ENCODE results near the gene HOXB5. TPM values are rescaled to one million over a fixed set of nuclear protein-coding genes. Genes with fewer than 3 reads are reported as not detected.

The HOXB5 gene
- total RNA-seq, 4 donors from 2014 or later = 0.15 to 0.55 TPM; not detected in 2

DNA sequence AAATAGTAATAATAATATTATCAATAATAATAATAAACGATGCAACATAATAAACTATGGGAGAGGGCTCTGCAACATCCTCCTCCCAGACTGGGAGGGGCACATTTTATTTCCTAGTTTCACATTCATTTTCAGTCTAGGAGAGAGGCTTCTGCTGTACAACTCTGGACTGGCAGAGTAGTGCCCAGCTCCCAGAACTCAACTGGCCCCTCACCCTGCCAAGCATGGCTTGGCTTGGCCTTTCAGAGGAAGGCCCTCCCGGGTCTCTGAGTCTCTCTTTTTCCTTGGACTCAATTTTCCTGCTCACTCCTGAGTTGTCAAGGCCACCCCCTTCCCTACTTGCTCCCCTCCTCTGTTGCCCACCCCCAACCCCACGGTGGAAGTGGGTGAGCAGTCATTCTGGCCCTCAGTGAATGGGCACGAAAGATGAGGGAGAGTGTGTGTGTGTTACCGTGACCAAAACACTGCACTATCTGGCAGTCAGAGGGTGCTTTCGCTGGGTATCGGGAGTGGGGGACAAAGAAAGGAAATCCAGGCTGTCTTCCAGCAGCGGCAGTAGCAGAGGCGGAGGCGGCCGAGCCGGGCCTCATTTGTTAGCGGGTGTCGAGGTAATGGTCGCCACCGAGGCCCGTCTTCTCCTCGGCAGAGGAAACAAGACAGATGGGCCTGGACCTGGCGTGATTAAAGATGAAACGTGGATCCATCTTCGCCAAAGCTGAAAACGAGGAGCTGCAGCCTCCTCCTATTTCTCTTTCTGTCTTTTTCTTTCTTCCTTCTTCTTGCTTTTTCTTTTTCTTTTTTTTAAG, 17.7 kb downstream of the HOXB5 start:
- no peak for DNase-seq (ENCODE audit: low spot score in 2 of 2)
- intact Hi-C loops (cut with DNase I; ENCODE audit: low total_unique reads) = no loop called here
- TF ChIP-seq, protein P1, sequence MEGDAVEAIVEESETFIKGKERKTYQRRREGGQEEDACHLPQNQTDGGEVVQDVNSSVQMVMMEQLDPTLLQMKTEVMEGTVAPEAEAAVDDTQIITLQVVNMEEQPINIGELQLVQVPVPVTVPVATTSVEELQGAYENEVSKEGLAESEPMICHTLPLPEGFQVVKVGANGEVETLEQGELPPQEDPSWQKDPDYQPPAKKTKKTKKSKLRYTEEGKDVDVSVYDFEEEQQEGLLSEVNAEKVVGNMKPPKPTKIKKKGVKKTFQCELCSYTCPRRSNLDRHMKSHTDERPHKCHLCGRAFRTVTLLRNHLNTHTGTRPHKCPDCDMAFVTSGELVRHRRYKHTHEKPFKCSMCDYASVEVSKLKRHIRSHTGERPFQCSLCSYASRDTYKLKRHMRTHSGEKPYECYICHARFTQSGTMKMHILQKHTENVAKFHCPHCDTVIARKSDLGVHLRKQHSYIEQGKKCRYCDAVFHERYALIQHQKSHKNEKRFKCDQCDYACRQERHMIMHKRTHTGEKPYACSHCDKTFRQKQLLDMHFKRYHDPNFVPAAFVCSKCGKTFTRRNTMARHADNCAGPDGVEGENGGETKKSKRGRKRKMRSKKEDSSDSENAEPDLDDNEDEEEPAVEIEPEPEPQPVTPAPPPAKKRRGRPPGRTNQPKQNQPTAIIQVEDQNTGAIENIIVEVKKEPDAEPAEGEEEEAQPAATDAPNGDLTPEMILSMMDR (IDR thresholded peaks at IDR 0.05) = no peak
- no peak for TF ChIP-seq POLR2A (IDR thresholded peaks at IDR 0.05)
- H3K4me3 ChIP-seq (ENCODE audit: low read depth, poor library complexity, severe bottlenecking) = no peak overlapping the region
- WGBS, 2 donors = 58 to 67% methylated on average over 22 of the region's 22 CpGs

DNA sequence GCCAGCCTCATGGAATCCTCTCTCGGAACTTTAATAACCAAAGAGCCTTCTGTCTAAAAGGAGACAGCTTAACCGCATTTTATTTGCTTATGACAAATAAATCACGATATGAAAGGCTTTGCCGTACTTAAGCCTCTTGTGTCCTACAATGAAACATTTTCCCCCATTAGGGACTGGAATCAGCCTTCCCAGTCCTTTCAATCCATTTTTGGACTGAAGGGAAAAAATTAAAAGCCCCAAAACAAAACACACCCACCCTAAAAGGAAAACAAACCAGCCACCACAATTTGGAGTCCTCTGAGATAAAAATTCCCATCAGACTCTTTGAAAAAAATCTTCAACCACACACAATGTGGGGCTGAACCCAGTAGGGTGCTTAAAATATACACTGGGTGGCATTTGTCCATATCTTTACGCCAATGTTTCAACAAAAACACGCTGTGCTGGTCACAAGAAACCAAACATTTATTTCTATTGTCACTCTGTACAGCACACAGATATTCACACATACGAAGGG, 18.5 kb downstream of the HOXB5 start:
- no peak for TF ChIP-seq POLR2A (IDR thresholded peaks at IDR 0.05)
- TF ChIP-seq, protein P1 (IDR thresholded peaks at IDR 0.05) = no peak
- WGBS, 2 donors = 73 to 75% methylated on average over 7 of the region's 7 CpGs
- DNase-seq (ENCODE audit: low spot score in 2 of 2) = no peak
- intact Hi-C loops (cut with DNase I; ENCODE audit: low total_unique reads) = no loop called here
- no peak overlapping the region for H3K4me3 ChIP-seq (ENCODE audit: low read depth, poor library complexity, severe bottlenecking)

DNA sequence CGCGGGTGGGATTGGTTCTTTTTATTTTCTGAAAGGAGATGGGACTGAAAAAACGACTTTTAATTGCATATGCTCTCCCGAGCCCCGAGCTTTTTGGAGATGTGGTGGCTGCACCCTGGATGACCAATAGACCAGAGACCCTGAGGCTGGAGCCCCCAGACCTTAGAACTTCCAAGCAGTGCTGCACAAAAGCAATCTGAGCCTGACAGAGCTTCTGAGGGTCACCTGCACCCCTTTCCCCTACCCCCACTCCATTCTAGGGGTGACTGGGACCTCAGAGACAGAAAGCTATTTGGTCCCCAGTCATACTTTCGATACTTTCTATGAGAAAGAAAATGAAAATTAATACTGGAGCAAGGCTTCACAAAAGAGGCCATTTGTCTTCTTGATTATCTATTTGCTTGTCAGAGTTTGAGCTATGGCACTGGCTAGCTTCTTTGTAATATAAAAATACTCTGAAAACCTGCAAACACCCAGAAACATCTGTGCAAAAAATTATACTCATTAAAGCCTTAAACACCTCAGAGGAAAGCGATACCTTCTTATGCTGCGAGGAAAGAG, 19.0 kb downstream of the HOXB5 start:
- H3K4me3 ChIP-seq (ENCODE audit: low read depth, poor library complexity, severe bottlenecking) = no peak overlapping the region
- intact Hi-C loops (cut with DNase I; ENCODE audit: low total_unique reads) = no loop called here
- 78 to 82% methylated on average over 8 of the region's 8 CpGs for WGBS, 2 donors
- no peak for DNase-seq (ENCODE audit: low spot score in 2 of 2)
- TF ChIP-seq POLR2A (IDR thresholded peaks at IDR 0.05) = no peak
- TF ChIP-seq, protein P1 (IDR thresholded peaks at IDR 0.05) = no peak

DNA sequence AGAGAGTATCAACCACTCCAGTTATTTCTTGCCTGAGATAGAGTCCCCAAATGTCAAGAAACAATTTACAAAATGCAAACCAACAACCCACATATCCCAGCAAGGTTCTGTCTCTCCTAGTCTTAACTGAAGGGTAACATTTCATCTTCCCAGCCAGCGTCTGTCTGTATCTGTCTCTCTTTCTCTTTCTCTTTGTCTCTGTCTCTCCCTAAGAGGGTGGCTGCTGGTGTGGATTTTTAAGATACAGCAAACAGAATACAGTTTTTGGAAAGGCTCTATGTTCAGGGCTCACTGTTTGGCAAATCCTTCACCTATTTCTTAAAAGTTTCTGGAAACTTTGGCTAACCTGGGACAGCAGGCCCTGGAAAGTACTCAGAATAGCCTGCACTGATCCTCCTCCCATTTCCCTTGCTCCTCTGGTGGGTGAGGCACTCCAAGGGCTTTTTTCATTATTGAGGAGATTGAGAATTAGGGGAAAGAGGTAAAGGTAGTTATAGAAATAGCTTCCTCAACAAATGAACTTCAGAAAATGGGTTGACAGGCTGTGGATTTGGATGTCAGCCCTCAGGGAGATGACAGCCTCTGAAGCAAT, 21.7 kb downstream of the HOXB5 start:
- intact Hi-C loops (cut with DNase I; ENCODE audit: low total_unique reads) = no loop called here
- TF ChIP-seq, protein P1 (IDR thresholded peaks at IDR 0.05) = no peak
- TF ChIP-seq POLR2A (IDR thresholded peaks at IDR 0.05) = no peak
- no peak for DNase-seq (ENCODE audit: low spot score in 2 of 2)
- H3K4me3 ChIP-seq (ENCODE audit: low read depth, poor library complexity, severe bottlenecking) = no peak overlapping the region
- WGBS, 2 donors = 72 to 84% methylated on average over 1 of the region's 1 CpG

DNA sequence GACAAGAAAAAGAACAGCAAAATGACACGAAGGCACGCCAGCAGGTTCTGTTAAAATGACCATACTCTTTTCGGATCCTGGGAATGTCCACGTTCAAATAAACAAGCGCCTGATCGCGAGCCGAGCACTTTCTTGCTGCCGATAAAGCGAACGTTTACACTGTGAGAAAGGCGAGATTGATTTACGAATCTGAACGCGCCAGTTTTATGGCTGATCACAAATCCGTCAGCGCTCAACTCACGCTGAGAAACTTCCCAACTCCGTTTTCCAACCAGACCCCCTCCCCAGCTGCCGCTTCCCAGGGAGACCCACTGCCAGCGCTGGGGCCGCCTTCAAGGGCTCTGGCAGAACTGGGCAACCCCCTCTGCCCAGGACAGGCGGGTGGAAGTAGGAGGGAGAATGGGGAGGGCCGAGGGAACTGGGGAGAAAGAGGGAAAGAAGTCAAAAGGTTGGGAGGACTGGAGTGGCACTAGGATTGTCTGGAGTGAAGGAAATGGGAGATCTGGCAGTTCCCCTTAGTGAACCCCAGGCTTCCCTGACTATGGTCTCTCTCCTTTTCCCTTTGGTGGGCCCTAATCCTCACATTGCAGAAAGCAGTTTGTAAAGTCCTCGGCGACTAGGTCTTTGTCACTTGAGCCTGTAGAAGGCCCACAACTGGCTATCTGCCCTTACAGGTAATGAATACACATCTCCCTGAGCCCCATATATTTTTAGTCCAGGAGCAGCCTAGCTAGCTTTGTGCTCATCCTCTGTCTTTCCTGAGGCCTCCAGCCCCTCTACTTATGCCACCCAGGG, 22.4 kb downstream of the HOXB5 start:
- WGBS, 2 donors = 80 to 81% methylated on average over 26 of the region's 26 CpGs
- no peak overlapping the region for H3K4me3 ChIP-seq (ENCODE audit: low read depth, poor library complexity, severe bottlenecking)
- no peak for DNase-seq (ENCODE audit: low spot score in 2 of 2)
- TF ChIP-seq POLR2A (IDR thresholded peaks at IDR 0.05) = no peak
- intact Hi-C loops (cut with DNase I; ENCODE audit: low total_unique reads) = no loop called here
